ENCODE measurements around the gene HNRNPLL.

DNA sequence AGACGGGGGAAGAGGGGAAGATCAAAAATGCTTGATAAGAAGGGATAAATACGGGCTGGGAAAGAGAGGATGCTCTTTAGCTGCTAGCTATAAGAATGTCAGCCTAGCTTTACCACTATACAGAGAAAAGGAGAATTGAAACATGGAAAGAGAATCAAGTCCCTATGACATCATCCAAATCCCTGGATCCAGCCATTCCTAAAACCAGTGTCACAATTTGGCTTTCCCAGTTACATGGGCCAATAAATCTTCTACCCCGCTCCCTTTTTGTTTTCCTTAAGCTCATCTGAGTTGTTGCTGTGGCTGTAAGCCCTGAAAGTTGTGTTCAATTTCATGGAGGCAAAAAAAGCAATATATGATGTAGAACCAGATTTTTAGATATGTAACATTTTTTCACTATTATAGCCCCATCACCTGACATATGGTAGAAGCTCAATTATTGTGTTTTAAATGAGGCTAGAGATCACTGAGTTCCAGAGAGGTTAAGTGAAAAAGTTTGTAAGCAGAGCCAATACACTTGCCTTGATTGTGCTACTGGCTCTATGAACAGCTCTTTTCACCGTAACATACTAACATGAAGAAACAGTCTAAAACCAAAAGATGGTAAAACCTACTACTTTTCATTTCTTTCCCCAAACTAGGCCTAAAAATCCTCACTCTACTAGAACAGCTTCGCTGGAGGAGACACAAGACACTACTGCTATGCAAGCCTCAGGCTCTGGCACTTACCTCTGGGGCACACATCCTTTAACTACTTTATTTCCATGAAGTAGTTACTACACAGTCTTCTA is 4.3 kb downstream of the HNRNPLL start:
- TF ChIP-seq POLR2A (IDR thresholded peaks at IDR 0.05; ENCODE audit: extremely low read depth, insufficient read length) = no peak
- TF ChIP-seq, protein P1, sequence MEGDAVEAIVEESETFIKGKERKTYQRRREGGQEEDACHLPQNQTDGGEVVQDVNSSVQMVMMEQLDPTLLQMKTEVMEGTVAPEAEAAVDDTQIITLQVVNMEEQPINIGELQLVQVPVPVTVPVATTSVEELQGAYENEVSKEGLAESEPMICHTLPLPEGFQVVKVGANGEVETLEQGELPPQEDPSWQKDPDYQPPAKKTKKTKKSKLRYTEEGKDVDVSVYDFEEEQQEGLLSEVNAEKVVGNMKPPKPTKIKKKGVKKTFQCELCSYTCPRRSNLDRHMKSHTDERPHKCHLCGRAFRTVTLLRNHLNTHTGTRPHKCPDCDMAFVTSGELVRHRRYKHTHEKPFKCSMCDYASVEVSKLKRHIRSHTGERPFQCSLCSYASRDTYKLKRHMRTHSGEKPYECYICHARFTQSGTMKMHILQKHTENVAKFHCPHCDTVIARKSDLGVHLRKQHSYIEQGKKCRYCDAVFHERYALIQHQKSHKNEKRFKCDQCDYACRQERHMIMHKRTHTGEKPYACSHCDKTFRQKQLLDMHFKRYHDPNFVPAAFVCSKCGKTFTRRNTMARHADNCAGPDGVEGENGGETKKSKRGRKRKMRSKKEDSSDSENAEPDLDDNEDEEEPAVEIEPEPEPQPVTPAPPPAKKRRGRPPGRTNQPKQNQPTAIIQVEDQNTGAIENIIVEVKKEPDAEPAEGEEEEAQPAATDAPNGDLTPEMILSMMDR (IDR thresholded peaks at IDR 0.05; ENCODE audit: low read depth, low read length) = no peak

Measured in NB4 (cell line).